T-helper 1 cell treated with Interleukin-12 subunit alpha and Interleukin-12 subunit beta and Interleukin-4 antibody, amounts not matched to agents 30 μg/mL and 1 μg/mL, for 36 hours (primary cell): ENCODE data around the gene SPDYC.
"Not testable (repeated sequence)": the region's sequence is repeated elsewhere in the genome, so short reads cannot be mapped to it uniquely, and the experiment has no call there.

ENCODE experiments used
- H3K27ac Mint-ChIP-seq: one replicate; pipeline ENCODE4 v1.8.0; 2021; ENCODE audit warnings: mild to moderate bottlenecking, mixed read lengths
- H3K27me3 Mint-ChIP-seq: one replicate; pipeline ENCODE4 v1.8.0; 2021; ENCODE audit warnings: low read depth, mixed read lengths
- H3K36me3 Mint-ChIP-seq: one replicate; pipeline ENCODE4 v1.8.0; 2021; ENCODE audit warnings: low read depth, mixed read lengths
- H3K4me1 Mint-ChIP-seq: one replicate; pipeline ENCODE4 v1.8.0; 2021; ENCODE audit warnings: low read depth, mixed read lengths
- H3K4me3 Mint-ChIP-seq: one replicate; pipeline ENCODE4 v1.8.0; 2021; ENCODE audit warnings: mild to moderate bottlenecking, moderate library complexity, mixed read lengths
- H3K9me3 Mint-ChIP-seq: one replicate; pipeline ENCODE4 v1.8.0; 2021; ENCODE audit warnings: mixed read lengths

Gene SPDYC

DNA sequence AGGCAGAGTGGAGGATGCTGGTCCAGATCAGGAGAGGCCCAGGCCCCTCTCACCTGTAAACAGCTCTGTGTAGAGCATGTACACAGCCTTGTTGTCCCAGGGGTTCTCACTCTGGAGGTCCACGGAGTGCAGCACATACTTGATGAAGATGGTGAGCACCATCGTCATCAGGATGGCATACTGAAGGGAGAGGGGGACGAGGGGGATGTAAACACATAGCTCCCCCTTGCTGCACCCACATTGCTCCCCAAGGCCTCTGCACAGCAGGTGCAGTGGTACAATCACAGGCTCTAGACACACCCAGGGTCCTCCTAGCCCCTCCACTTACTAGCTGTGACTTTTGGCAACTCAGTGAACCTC is 38.6 kb upstream of the SPDYC start:
- no peak overlapping the region for H3K27ac Mint-ChIP-seq
- no peaks in the 10 kb centered on the region for H3K9me3 Mint-ChIP-seq
- peaks cover 25% of the 10 kb centered on the region for H3K4me1 Mint-ChIP-seq
- peaks cover 30% of the 10 kb centered on the region for H3K36me3 Mint-ChIP-seq
- H3K4me3 Mint-ChIP-seq: peak overlapping the region; percentile 33
- peaks cover under 1% of the 10 kb centered on the region for H3K27me3 Mint-ChIP-seq

DNA sequence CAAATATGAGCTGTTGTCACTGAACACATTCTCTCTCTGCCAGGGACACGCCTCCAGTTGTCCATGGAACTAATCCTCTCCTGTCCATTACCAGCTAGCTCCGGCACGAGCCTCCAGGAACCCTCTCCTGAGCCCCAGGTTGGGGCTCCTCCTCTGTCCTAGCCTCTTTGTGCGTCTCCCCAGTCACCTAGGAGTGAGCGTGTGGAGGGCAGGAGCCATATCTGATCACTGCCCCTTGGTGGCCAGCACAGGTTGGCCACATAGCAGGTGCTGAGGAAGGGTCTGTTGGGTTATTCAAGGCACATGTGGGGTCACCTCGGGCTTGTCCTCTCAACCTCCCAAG is 38.2 kb upstream of the SPDYC start:
- H3K4me1 Mint-ChIP-seq: peaks cover 28% of the 10 kb centered on the region
- H3K4me3 Mint-ChIP-seq: no peak overlapping the region
- no peak overlapping the region for H3K27ac Mint-ChIP-seq
- peaks cover 27% of the 10 kb centered on the region for H3K36me3 Mint-ChIP-seq
- H3K9me3 Mint-ChIP-seq: no peaks in the 10 kb centered on the region
- peaks cover 5% of the 10 kb centered on the region for H3K27me3 Mint-ChIP-seq

DNA sequence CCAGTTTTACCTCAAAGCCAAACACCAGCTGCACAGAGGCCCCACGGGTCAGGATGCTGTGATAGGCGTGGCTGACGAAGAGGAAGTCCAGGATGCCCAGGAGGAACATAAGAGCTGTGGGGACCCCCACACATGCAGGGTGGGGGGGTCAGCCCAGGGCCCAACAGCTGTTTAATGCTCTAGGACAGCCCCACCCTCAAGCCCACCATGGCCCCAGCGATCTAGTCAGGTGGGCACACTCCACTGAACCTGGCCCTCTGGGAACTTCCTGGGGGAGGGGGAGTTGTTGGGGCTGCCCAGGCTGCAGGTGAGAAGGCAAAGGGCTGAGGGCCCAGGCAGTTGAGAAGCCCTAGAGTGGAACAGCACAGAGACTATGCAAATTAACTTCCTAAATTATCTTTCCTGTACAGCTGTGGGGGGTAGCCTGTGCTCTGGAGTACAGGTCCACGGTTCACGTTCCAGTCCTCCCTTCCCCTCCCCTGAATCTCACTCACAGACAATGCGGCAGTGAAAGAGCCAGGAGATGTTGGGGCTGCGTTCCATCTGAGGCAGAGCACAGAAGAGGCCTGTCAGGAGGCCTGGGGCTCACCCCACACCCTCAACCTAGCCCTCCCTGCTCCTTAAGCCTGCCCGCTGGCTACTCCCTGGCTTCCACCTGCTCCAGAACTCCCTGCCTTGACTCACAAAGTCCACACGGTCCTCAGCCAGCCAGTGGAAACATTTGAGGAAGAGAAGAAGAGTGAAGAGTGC is 37.6 kb upstream of the SPDYC start:
- Mint-ChIP-seq H3K4me1 (peaks cover 26% of the 10 kb centered on the region), H3K36me3 (peaks cover 22% of the 10 kb centered on the region), H3K9me3 (no peaks in the 10 kb centered on the region), H3K27ac (peak overlapping the region; percentile 100), H3K4me3 (peak overlapping the region; percentile 99), H3K27me3 (peaks cover 5% of the 10 kb centered on the region)

DNA sequence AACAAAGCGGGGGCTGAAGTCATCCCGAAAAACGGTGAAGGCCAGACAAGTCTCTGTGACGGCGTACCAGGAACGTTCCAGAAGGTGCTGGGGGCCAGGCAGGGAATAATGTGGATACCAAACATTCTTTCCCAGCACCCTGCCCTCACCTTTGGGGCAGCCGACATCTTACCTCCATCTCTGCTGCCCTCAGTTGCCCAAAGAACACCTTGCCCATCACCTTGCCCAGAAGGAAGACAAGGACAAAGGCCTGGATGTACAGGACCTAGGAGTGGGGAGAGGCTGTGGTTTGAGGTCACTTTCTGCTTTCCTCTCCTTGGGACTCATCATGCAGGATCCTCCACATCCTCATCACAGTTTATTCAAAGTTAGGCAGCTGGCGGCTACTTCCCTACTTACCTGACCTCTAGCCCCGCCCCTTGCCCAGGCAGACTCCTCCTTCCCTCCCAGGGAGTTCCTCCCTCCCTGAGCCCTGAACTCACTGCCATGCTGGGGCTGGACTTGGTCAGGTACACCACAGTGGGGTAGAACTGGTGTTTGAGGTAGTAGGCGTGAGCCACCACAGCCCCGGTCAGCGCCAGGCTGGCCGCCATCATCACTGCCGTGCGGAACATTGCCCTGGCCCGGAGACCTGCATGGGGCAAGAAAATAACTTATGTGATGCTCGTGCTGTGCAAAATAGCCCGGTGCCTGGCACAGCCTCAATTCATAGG is 36.9 kb upstream of the SPDYC start:
- peaks cover 28% of the 10 kb centered on the region for H3K4me1 Mint-ChIP-seq
- peaks cover 5% of the 10 kb centered on the region for H3K27me3 Mint-ChIP-seq
- peak overlapping the region; percentile 100 for H3K27ac Mint-ChIP-seq
- peak overlapping the region; percentile 99 for H3K4me3 Mint-ChIP-seq
- peaks cover 19% of the 10 kb centered on the region for H3K36me3 Mint-ChIP-seq
- no peaks in the 10 kb centered on the region for H3K9me3 Mint-ChIP-seq

DNA sequence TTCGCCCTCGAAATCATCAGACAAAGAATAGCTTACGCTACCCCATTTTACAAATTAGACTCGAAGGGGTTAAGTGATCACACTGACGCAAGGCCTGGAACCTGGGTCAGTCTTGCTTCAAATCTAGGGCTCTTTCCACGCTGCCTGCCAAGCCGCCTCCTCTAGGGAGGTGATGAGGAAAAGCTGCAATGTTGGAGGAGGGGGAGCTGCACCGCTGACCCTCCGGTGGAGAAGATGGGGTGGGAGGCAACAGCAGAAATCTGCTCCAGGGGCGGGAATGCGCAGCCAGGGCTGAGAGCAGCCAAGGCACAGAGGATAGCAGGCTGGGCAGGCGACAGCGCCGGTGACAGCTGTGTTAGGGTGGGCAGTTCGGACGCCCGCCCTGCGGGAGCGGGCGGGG is 36.3 kb upstream of the SPDYC start:
- Mint-ChIP-seq H3K9me3 (no peaks in the 10 kb centered on the region), H3K27me3 (peaks cover 5% of the 10 kb centered on the region), H3K4me3 (peak overlapping the region; percentile 99), H3K4me1 (peaks cover 28% of the 10 kb centered on the region), H3K36me3 (peaks cover 19% of the 10 kb centered on the region), H3K27ac (peak overlapping the region; percentile 100)

DNA sequence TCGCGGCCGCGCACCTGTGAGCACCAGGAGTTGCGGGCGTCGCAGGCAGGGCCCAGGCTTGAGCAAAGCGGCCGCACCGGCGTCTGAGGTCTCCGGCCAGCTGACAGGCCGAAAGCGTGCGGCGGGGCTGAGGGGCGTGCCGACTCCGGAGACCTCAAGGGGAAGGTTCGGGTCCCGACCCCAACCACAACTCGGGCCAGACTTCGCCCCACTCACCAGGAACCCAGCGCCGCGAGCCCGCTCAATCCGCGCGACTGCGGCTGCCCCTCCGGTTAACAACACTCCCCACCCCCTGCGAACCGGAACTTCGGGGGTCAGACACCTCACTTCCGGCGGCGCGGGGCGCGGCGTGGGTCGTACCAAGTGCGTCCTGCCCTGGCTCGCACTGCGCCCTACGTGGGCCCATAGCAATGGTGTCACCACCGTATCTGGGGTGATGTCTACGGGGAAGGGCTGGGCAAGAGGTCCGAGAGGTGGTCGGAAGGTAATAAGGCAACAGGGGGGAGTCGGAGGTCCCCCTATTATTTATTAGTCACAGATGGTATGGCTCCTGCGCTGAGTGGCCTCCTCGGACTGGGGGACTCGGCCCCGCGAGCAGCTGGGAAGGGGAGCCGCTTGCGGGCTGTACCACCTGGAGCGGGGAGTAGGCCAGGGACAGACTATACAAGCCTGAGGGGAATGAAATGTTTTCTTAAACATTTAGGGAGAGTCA is 35.6 kb upstream of the SPDYC start, which contains the start of gene SYVN1:
Gene SYVN1 (minus strand): TSS at position 280 of the 712 bp plus-strand sequence. CDS start 918 bp downstream, outside the sequence.
- Mint-ChIP-seq H3K27ac (peak within 1 kb of the TSS; percentile 100), H3K9me3 (no peaks in the 10 kb centered on the region), H3K4me1 (peaks cover 28% of the 10 kb centered on the region), H3K27me3 (peaks cover 5% of the 10 kb centered on the region), H3K36me3 (peaks cover 19% of the 10 kb centered on the region), H3K4me3 (peak within 1 kb of the TSS; percentile 99)

DNA sequence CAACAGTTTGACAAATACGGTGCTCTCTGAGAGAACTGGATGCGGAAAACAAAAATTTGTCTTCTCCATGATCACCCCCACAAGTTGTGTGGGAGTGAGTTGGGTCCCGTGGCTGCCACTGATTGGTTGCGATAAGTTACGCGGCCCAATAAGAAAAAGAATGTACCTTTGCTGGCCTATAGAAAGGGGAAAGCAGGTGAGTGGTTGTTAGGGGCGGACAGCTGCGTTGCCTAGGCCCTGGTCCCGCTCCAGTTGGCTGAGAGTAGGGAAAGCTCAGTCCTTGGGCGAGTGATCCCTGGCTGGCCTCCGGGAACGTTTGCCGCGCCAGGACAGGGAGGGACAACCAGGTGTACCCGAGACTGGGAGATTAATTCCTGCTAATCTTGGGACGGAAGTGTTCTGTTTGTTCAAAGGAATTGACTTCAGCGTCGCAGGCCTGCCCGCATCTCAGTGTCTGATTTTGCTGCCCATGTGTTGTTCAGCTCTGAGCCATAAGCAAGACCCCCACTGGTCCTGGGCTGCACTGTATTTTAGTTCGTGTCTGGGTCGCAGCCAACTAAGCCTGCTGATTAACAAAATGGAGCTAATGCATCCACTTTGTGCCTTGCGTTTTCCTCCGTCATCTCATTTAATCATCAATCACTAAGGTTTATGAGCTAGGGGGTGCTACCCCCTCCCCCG is 34.9 kb upstream of the SPDYC start:
- H3K27me3 Mint-ChIP-seq: peaks cover 8% of the 10 kb centered on the region
- peak overlapping the region; percentile 100 for H3K27ac Mint-ChIP-seq
- peaks cover 28% of the 10 kb centered on the region for H3K4me1 Mint-ChIP-seq
- H3K4me3 Mint-ChIP-seq: peak overlapping the region; percentile 99
- no peaks in the 10 kb centered on the region for H3K9me3 Mint-ChIP-seq
- H3K36me3 Mint-ChIP-seq: peaks cover 19% of the 10 kb centered on the region

DNA sequence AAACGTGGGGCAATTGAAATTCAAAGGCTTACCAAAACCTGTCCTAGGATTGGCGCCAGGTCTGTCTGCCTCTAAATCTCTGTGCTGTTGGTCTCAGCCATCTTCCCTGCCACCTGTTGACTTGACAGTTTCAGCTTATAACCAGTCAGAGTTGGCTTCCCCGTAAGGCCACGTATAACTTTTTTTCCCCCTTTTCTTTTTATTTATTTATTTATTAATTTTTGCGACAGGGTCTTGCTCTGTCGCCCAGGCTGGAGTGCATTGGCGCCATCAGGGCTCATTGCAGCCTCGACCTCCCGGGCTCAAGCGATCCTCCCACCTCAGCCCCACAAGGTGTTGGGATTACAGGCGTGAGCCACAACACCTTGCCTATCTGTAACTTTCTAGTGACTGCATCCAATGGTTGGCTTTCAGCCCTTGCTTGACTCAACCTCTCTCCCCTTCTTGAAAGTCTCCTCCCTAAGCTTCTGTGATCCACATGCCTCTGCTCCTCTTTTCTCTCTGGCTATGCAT is 34.3 kb upstream of the SPDYC start:
- peaks cover 28% of the 10 kb centered on the region for H3K4me1 Mint-ChIP-seq

DNA sequence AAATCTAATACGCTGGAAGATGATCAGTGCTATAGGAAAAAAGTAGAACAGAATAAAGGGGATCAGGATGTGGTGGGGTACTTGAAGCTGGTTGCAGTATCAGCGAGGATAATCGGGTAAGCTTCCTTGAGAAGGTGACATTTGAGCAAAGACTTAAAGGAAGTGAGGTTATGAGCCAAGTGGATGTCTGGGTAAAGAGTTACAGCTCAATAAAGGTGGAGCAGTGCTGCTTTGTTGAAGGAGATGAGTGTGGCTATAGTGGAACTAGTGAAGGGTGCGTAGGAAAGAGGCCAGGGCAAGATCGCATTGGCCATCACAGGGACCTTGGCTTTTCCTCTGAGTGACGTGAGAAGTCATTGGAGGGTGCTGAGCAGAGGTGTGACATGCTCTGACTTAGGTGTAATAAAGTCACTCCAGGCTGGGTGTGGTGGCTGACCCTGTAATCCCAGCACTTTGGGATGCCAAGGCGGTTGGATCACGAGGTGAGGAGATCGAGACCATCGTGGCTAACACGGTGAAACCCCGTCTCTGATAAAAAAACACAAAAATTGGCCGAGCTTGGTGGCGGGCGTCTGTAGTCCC is 33.4 kb upstream of the SPDYC start:
- no peak overlapping the region for H3K4me3 Mint-ChIP-seq

More for the DNA sequence above, 34.3 kb upstream of the SPDYC start:
- H3K36me3 Mint-ChIP-seq: peaks cover 17% of the 10 kb centered on the region
- H3K27ac Mint-ChIP-seq: peak overlapping the region; percentile 100
- H3K9me3 Mint-ChIP-seq: no peaks in the 10 kb centered on the region
- H3K4me3 Mint-ChIP-seq: peak overlapping the region; percentile 99
- peaks cover 12% of the 10 kb centered on the region for H3K27me3 Mint-ChIP-seq

DNA sequence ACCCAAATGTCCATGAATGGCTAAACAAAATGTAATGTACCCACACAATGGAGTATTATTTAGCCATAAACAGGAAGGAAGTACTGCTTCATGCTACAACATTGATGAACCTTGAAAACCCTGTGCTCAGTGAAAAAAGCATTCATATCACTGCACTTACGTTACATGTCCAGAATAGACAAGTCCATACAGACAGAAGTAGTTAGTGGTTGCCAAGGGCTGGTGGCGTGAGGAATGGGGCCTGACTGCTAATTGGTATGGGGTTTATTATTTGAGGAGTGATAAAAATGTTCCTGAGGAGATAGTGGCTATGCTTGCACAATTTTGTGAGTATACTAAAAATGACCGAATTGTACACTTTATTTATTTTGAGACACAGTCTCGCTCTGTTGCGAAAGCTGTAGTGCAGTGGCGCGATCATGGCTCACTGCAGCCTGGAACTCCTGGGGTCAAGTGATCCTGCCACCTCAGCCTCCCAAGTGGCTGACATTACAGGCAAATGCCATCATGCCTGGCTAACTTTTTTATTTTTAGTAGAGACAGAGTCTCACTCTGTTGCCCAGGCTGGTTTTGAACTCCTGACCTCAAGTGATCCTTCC is 28.0 kb upstream of the SPDYC start:
- no peak overlapping the region for H3K4me3 Mint-ChIP-seq
- H3K4me1 Mint-ChIP-seq: peaks cover 2% of the 10 kb centered on the region
- no peaks in the 10 kb centered on the region for H3K36me3 Mint-ChIP-seq

More for the DNA sequence above, 33.4 kb upstream of the SPDYC start:
- Mint-ChIP-seq H3K4me1 (peaks cover 28% of the 10 kb centered on the region), H3K27me3 (peaks cover 18% of the 10 kb centered on the region), H3K9me3 (no peaks in the 10 kb centered on the region), H3K27ac (peak overlapping the region; percentile 83), H3K36me3 (peaks cover 13% of the 10 kb centered on the region)

DNA sequence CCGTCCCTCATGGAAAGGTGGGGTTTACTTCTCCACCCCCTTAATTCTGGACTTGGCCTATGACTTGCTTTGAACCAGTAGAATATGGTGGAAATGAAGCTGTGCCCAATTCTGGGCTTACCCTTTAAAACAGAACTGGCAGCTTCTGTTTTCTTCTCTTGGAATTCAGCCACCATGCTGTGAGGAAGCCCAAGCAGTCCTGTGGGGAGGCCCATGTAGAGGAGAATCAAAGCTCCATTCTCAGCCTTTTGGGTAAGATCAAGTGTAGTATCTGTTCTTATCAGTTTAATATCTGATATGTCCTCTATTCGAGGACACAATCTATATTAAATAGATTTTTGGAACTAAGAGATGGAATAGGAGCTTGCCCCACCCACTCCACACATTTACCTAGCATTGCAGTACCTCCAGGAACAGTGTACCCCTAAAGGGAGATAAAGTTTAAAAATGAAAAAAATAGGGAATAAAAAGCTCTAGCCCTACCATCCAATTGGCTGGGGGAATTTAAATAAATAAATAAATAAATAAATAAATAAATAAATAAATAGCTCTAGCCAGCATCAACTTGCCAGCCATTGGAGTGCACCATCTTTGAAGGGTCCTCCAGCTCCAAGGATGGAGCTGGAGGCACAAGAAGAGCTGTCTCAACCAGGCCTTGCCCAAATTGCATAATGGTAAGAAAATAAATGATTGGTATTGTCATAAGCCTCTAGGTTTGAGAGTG is 22.5 kb upstream of the SPDYC start:
- Mint-ChIP-seq H3K4me1 (peaks cover 10% of the 10 kb centered on the region), H3K27me3 (peaks cover 17% of the 10 kb centered on the region), H3K4me3 (no peak overlapping the region), H3K27ac (no peak overlapping the region), H3K36me3 (no peaks in the 10 kb centered on the region), H3K9me3 (no peaks in the 10 kb centered on the region)

More for the DNA sequence above, 28.0 kb upstream of the SPDYC start:
- Mint-ChIP-seq H3K9me3 (no peaks in the 10 kb centered on the region), H3K27ac (no peak overlapping the region), H3K27me3 (peaks cover 32% of the 10 kb centered on the region)

DNA sequence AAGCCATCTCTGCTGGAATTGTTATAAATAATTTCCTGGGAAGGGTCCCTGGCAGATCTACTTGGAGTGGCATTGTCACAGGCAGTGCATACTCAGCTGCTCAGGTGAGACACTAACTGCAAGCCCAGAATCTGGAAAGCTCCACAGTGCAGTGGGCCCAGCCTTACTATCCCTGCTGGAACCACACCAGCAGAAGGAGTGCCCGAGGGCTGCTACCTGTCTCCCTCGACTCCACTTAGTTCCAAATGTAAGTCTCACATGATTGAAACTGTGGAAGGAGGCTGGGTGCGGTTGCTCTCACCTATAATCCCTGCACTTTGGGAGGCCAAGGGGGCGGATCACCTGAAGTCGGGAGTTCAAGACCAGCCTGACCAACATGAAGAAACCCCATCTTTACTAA is 21.4 kb upstream of the SPDYC start:
- no peaks in the 10 kb centered on the region for H3K9me3 Mint-ChIP-seq
- no peaks in the 10 kb centered on the region for H3K36me3 Mint-ChIP-seq
- no peak overlapping the region for H3K27ac Mint-ChIP-seq
- peaks cover 20% of the 10 kb centered on the region for H3K27me3 Mint-ChIP-seq
- peaks cover 13% of the 10 kb centered on the region for H3K4me1 Mint-ChIP-seq
- no peak overlapping the region for H3K4me3 Mint-ChIP-seq

DNA sequence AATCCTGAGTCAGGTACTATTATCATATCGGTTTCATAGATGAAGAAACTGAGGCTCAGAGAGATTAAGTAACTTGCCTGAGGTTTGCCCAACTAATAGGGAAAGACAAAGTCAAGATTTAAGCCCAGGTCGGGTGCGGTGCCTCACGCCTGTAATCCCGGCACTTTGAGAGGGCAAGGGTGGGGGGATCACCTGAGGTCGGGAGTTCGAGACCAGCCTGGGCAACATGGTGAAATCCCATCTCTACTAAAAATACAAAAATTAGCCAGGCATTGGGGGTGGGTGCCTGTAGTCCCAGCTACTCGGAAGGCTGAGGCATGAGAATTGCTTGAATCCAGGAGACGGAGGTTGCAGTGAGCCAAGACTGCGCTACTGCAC is 19.9 kb upstream of the SPDYC start:
- not testable (repeated sequence) for H3K9me3 Mint-ChIP-seq, H3K4me3 Mint-ChIP-seq, H3K36me3 Mint-ChIP-seq, H3K27ac Mint-ChIP-seq
- Mint-ChIP-seq H3K27me3 (peaks cover 19% of the 10 kb centered on the region), H3K4me1 (peaks cover 13% of the 10 kb centered on the region)
